HG03103 (cell line): ENCODE measurements around the gene OR52K2.
"Not testable (repeated sequence)": the region's sequence is repeated elsewhere in the genome, so short reads cannot be mapped to it uniquely, and the experiment has no call there.

Experiments
- ATAC-seq: cut with Tn5 transposase; IDR thresholded peaks from one replicate; pipeline ENCODE4 v1.9.1; 2021; ENCODE audit warnings: low read depth; ENCODE audit not compliant: unreplicated experiment

OR52K2 gene

GRCh38 chr11:4448995-4449394 is at the start of gene OR52K2:
TSS of gene OR52K2 (plus strand) at chr11:4449295. CDS start at chr11:4449340, 45 bp downstream.
- no peak for ATAC-seq

- ATAC-seq = not testable (repeated sequence)
These were observed 42.9 kb upstream of the OR52K2 start for GRCh38 chr11:4406206-4406605.

DNA sequence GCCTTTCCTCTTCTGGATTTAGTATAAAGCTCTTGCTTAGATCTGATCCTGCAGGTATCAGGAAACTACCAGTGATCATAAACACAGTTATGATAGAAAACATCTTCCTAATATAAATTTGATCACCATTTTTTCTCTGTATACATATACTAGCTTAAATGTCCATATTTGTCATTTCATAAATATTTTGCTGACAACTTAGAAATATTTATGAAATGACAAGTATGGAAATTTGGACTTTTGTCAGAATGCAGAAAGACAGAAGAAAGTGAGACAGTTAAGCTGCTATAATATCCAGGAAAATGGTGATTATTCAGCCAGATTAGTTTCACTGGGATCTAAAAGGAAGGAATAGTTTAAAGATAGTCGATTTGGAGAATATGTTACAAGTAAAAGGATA is 32.8 kb upstream of the OR52K2 start:
- ATAC-seq = no peak

- no peak for ATAC-seq
These were observed 32.3 kb upstream of the OR52K2 start for GRCh38 chr11:4416816-4417215.

DNA sequence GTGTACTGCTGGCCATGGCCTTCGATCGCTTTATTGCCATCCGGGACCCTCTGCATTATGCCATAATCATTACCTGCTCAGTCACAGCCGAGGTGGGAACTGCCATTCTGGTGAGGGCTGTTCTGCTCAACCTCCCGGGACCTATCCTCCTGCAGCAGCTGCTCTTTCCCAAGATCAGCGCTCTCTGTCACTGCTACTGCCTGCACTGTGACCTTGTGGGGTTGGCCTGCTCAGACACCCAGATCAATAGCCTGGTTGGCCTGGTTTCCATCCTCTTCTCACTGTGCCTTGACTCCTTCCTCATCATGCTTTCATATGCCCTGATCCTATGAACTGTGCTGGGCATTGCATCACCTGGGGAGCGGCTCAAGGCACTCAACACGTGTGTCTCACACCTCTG is 30.7 kb upstream of the OR52K2 start:
- no peak for ATAC-seq

DNA sequence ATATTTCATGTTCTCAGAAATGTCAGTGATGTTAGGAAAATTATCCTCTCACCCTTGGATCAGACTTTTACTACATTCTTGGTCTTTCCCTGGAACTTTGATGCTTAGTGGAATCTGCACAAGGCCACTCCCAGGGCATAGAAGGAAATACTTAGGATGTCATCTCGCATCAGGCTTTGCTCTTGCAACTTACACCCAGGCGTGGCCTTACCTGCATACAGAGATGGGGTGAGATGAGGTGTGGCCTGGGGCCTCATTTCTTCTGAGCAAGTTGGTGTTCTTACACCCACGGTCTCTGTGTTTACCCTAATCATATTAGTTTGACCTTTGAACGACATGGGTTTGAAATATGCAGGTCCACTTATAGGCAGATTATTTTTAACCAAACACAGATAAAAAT is 19.0 kb upstream of the OR52K2 start:
- no peak for ATAC-seq

DNA sequence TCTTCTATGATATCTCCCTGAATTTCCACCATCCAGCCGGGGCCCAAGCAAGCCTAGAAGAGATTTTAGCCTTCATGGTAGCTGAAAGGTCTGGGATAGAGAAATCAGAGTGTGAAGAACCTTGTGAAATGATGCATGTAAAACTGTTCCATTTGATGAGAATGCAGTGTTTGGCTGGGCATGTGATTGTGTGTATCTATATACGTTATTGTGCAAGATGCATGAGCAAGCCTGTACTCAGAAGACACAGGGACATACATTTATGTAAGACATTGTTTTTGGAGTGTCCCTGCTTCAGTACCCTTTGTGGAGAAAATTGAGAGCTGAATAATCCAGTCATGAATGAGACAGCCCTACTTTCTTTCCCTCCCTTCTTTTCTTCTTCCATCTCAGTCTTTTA is 15.2 kb upstream of the OR52K2 start:
- no peak for ATAC-seq

DNA sequence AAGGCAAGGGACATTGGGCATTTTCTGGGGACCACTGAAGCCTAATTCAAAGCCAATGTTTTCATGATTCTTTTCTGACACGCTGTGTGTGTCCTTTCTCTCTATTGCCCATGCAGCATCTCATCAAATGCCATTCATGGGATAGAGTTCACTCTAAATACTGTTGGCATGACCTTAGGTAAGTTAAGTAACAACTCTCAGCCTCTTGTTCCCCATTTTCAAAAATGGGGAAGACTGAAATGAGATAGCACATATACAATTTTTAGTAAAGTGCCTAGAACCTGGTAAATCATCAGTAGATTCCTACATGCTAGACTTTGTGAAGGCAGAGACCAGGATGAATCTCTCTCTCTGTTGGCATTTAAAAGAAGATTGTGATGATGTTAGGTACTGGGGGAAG is 12.7 kb upstream of the OR52K2 start:
- ATAC-seq = no peak

DNA sequence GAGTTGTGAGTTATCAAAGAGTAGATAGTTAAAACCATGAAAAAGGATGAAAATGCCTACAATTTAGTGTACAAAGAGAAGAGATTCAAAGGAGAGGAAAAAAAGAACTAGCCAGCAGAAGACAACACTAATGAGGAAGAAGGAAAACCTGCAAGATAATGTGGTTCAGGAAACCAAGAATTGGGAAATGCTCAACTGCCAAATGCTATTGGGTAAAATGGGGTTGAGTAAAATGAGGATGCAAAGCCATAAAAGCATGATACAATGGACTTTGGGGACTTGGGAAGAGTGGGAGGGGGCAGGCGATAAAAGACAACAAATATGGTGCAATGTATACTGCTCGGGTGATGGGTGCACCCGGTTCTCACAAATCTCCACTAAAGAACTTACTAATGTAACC is 7.6 kb upstream of the OR52K2 start:
- ATAC-seq = no peak

DNA sequence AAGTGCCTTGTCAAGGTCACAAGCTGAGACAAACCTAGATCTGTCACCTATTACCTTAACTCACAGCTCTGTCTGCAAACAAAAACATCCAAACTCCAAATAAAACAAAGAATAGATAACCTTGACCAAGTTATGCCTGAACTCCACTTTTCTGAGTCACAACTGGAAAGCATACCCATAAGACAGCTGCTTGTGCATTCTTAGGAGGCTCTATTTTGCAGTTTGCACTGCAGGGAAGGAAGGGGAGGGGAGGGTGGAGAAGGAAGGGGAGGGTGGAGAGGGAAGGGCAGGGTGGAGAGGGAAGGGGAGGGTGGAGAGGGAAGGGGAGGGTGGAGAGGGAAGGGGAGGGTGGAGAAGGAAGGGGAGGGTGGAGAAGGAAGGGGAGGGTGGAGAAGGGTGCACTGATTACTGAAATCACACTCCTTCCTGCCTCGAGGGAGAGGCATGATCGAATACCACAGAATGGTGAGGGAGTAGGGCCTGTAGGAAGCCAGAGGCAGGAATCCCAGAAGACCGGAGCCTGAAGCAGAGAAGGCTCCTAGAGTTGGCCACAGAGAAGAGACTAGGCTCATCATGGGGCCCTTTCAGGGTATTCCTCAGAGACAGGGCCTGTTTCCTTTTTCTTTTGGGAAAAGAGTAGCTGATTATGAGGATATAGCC is 5.7 kb upstream of the OR52K2 start:
- no peak for ATAC-seq

DNA sequence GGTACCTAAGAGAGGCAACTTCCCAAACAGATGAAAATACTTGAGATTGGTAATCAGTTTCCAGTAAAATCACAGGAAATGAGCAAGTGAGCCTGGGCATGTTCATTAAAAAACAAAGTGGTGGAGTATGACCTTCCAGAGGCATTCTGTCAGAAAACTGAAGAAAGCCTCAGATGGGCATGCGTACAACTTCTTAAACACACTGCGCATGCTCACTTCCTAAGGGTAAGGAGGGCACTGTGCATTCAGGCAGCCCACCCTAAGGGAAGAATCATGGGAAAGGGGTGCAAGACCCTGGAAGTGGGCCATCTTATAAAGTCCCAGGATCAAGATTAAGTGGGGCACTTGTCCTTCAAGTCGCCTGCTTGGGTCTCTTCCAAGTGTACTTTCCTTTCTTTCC is 4.0 kb downstream of the OR52K2 start:
- no peak for ATAC-seq

DNA sequence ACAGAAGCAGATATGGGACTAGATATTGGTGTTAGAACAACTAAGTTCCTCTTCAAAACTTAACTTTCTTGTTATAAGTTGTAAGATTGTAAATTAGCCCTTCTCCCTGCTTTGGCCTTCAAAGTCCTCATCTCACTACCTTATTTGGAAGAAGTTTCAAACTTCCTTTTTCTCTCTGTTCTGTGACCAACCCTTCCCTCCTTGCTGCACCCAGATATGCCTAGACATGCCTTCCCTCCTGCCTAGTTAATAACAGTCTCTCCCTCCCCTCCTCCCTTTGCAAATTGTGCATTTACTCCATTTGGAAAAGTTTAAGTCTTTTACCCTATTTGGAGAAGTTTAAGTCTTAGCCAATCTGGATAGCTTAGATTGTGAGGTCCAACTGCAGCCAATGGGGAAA is 4.9 kb downstream of the OR52K2 start:
- no peak for ATAC-seq

GRCh38 chr11:4455419-4455818 is 6.3 kb downstream of the OR52K2 start:
- ATAC-seq = no peak

DNA sequence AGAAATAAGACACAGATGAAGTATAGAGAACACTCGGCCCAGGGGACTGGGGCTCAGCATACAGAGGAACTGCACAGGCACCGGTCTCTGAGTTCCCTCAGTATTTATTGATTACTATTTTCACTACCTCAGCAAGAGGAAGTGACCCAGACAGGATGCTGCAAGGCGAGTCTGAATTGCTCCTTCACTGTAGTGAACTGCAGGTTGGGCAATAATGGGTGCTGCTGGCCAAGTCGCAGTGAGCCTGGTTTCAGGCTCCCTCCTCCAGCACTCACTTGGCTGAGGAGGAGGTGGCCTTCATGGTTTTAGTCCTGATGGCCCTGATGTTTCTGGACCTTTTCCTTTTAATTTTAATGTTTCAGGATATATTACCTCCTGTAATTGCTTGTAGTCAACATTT is 10.4 kb downstream of the OR52K2 start:
- peak; percentile 79 for ATAC-seq

- ATAC-seq = no peak
These were observed 11.1 kb downstream of the OR52K2 start for GRCh38 chr11:4460151-4460550.

GRCh38 chr11:4464216-4465159 is 15.4 kb downstream of the OR52K2 start:
- ATAC-seq = no peak

GRCh38 chr11:4465407-4465806 is 16.3 kb downstream of the OR52K2 start:
- ATAC-seq = no peak

DNA sequence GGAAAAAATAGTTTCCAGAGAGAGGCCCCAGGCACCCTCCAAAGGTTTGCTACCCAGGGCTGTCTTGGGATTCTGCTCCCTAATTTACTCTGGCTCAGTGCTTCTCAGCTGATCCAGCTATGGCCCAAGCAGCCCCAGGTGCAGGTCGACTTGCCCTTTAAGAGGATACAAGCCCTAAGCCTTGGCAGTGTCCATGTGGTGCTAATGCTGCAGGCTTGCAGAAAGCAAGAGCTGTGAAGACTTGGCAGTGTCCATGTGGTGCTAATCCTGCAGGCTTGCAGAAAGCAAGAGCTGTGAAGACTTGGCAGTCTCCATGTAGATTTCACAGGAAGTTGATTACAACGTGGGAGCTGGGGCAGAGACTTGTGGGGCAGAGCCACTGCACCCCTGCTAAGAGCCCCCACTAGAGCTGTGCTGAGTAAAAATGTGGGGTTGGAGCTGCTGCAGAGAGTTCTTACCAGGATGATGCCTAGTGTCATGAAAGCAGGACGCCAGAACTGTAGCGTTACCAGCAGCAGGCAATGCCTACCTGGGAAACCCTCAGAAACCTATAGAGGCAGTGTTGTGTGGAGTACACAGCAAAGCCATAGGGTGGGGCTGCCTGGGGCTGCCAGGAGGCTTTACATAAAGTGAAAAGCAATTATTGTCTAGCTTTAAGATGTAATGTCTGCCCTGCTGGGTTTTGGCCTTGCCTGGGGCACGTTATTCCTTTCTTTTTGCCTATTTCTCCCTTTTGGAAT is 17.2 kb downstream of the OR52K2 start:
- ATAC-seq = no peak

DNA sequence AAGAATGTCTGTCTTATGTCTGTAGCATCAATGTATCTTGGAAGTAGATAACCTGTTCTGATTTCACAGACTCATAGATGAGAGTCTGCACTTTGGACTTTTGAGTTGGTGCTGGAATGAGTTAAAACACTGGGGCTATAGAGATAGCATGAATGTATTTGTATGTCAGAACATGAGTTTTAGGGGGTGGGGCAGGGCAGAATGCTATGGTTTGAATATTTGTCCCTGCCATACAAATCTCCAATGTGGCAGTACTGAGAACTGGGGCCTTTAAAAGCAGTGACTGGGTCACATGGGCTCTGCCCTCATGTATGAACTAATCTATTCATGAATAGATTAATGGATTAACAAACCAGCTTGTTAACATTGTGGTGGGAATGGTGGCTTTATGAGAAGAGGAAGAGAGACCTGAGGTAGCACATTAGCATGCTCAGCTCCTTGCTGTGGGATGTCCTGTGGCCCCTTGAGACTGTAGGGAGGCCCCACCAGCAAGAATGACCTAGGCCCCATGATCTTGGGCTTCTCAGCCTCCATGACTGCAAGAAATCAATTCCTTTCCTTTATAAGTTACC is 17.9 kb downstream of the OR52K2 start:
- no peak for ATAC-seq

DNA sequence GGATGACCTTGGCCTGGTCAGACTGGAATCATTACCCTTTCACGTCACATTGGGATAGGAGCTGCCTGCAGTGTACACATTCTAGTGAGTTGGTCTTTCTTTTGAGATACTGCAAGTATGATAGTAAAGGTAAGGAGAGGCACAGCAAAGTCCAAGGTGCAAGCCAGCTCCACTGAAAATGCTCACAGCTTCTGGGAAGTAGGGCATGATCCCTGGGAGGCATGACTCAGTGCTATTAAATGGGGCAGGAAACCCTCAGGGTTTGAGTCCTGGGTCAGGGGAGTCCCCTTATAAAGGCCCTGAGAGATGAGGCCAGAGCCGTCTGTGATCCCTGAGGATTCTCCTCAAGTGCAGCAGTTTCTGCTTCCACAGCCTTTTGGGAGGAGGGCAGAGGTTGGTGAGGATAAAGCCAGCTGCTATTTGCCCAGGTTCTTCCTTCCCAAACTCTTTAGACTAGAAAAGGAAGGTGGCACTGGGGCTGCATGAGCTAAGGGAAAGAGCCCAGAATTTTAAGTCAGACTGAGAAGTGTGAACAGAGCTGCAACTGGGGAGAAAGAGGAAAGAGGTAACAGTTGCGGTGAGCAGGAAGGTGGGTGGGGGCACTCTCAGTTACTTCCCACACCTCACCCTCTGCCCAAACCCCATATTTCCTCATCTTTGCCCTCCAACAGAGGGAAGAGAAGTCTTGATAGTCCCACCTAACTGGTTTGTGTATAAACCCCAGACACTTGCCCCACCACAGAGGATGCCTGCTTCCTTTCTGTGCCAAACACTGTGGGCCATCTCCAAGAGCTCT is 18.9 kb downstream of the OR52K2 start:
- no peak for ATAC-seq
